A673 (cell line): ENCODE measurements around the gene LGR4. TPM values are rescaled to one million over a fixed set of nuclear protein-coding genes. Genes with fewer than 3 reads are reported as not detected.

Source experiments
- BruUV-seq: library from RNA; stranded (reverse); fragments of 400-500 nt; replicated peaks from 2 replicates; lab custom pipeline; 2021; lab: Mats Ljungman, UMichigan
- CTCF ChIA-PET: fragments of 300-600 bp; sonication (Branson Sonifier 250); formaldehyde crosslinking; loops from one replicate; lab custom pipeline; 2022; ENCODE audit warnings: antibody characterized with exemption; lab: Charles Lee
- POLR2A ChIA-PET: fragments of 300-600 bp; sonication (Branson Sonifier 250); formaldehyde crosslinking; loops from one replicate; lab custom pipeline; 2022; ENCODE audit warnings: antibody characterized with exemption; ENCODE audit not compliant: low non-redundant PET; lab: Charles Lee
- DNase-seq: peaks from one replicate; pipeline ENCODE4 v3.0.0-alpha.2; 2015; ENCODE audit warnings: low spot score
- H3K27ac ChIP-seq: fragments of 200-600 bp; sonication (generic); 2 replicates; pipeline ENCODE4 v1.5.1; 2016; ENCODE audit warnings: mixed run types, low read depth, mild to moderate bottlenecking, mixed read lengths, antibody characterized with exemption, low read length; ENCODE audit not compliant: poor library complexity, severe bottlenecking
- H3K27me3 ChIP-seq: fragments of 200-600 bp; sonication (generic); replicated peaks from 2 replicates; pipeline ENCODE4 v1.6.1; 2017; ENCODE audit warnings: mixed run types, low read depth, mild to moderate bottlenecking, mixed read lengths, antibody characterized with exemption, low read length; ENCODE audit not compliant: insufficient read depth, poor library complexity
- H3K36me3 ChIP-seq: fragments of 200-600 bp; sonication (generic); 2 replicates; pipeline ENCODE4 v1.6.1; 2016; ENCODE audit warnings: mixed run types, mild to moderate bottlenecking, mixed read lengths, antibody characterized with exemption, low read length; ENCODE audit not compliant: insufficient read depth, poor library complexity, severe bottlenecking
- H3K4me1 ChIP-seq: fragments of 200-600 bp; sonication (generic); 2 replicates; pipeline ENCODE4 v1.6.1; 2017; ENCODE audit warnings: mixed run types, mild to moderate bottlenecking, mixed read lengths, antibody characterized with exemption, low read length; ENCODE audit not compliant: insufficient read depth, poor library complexity, severe bottlenecking
- H3K4me3 ChIP-seq: fragments of 200-600 bp; sonication (generic); 2 replicates; pipeline ENCODE4 v1.5.1; 2016; ENCODE audit warnings: low read depth, mixed run types, mild to moderate bottlenecking, mixed read lengths, low read length; ENCODE audit not compliant: poor library complexity, severe bottlenecking
- H3K9me3 ChIP-seq: fragments of 200-600 bp; sonication (generic); 2 replicates; pipeline ENCODE4 v1.6.1; 2016; ENCODE audit warnings: mixed run types, low read depth, mild to moderate bottlenecking, mixed read lengths, antibody characterized with exemption, low read length; ENCODE audit not compliant: poor library complexity, severe bottlenecking
- CTCF ChIP-seq: fragments of 300-800, 200-600 bp; sonication (generic); conservative IDR thresholded peaks from 2 replicates; pipeline ENCODE4 v1.5.1; 2017; ENCODE audit warnings: low read depth, mild to moderate bottlenecking, antibody characterized with exemption, low read length, moderate library complexity, mixed read lengths
- EZH2 ChIP-seq: fragments of 200-600 bp; sonication (generic); IDR thresholded peaks from 2 replicates; pipeline ENCODE4 v1.6.1; 2017; ENCODE audit warnings: borderline replicate concordance, low read depth, mild to moderate bottlenecking, mixed read lengths, antibody characterized with exemption, low read length; ENCODE audit not compliant: poor library complexity, severe bottlenecking
- intact Hi-C: fragments of 100-400 bp; cut with micrococcal nuclease; formaldehyde crosslinking; loops from one replicate; pipeline ENCODE4 v1.10.0; 2022; ENCODE audit not compliant: unreplicated experiment
- total RNA-seq: library from RNA; stranded (reverse); gene quantifications from 2 replicates; pipeline ENCODE4 v1.2.3, GENCODE V29; 2021

The LGR4 gene
- total RNA-seq, 1 experiment from 2014 or later, result 24.7 TPM

- no peak overlapping the region for H3K4me3 ChIP-seq
- BruUV-seq, result no TSS peak
- peaks cover 15% of the 10 kb centered on the region for H3K4me1 ChIP-seq
- H3K36me3 ChIP-seq, result no peaks in the 10 kb centered on the region
- TF ChIP-seq EZH2 (no peak), CTCF (no peak)
- ChIA-PET POLR2A (no interaction called here), CTCF (no interaction called here)
- no peaks in the 10 kb centered on the region for H3K9me3 ChIP-seq
- H3K27me3 ChIP-seq, result no peaks in the 10 kb centered on the region
- no peak overlapping the region for H3K27ac ChIP-seq
- intact Hi-C loops, result no loop called here
- no peak for DNase-seq
Observed at GRCh38 chr11:27421819-27422494, 50.6 kb downstream of the LGR4 start.

GRCh38 chr11:27420722-27421572, 51.6 kb downstream of the LGR4 start:
- H3K27me3 ChIP-seq, result no peaks in the 10 kb centered on the region
- ChIA-PET CTCF (no interaction called here), POLR2A (no interaction called here)
- H3K4me1 ChIP-seq, result peaks cover 15% of the 10 kb centered on the region
- H3K36me3 ChIP-seq, result no peaks in the 10 kb centered on the region
- BruUV-seq, result no TSS peak
- H3K4me3 ChIP-seq, result no peak overlapping the region
- TF ChIP-seq EZH2 (no peak), CTCF (no peak)
- DNase-seq, result no peak
- intact Hi-C loops, result no loop called here
- H3K27ac ChIP-seq, result no peak overlapping the region
- no peaks in the 10 kb centered on the region for H3K9me3 ChIP-seq

- no peak overlapping the region for H3K27ac ChIP-seq
- no peaks in the 10 kb centered on the region for H3K36me3 ChIP-seq
- no peak for DNase-seq
- TF ChIP-seq EZH2 (no peak), CTCF (no peak)
- no peak overlapping the region for H3K4me3 ChIP-seq
- H3K27me3 ChIP-seq, result no peaks in the 10 kb centered on the region
- peaks cover 15% of the 10 kb centered on the region for H3K4me1 ChIP-seq
- no TSS peak for BruUV-seq
- intact Hi-C loops, result no loop called here
- ChIA-PET CTCF (no interaction called here), POLR2A (interaction anchor here (0.7 kb wide), 1 partner anchor 1640 kb away, joined by 3 read pairs; no protein-coding TSS in a partner anchor)
- no peaks in the 10 kb centered on the region for H3K9me3 ChIP-seq
Observed at GRCh38 chr11:27420217-27420616, 52.4 kb downstream of the LGR4 start.
